ENCODE measurements around the gene IKZF3.
"Not testable (repeated sequence)": the region's sequence is repeated elsewhere in the genome, so short reads cannot be mapped to it uniquely, and the experiment has no call there.

The IKZF3 gene

DNA sequence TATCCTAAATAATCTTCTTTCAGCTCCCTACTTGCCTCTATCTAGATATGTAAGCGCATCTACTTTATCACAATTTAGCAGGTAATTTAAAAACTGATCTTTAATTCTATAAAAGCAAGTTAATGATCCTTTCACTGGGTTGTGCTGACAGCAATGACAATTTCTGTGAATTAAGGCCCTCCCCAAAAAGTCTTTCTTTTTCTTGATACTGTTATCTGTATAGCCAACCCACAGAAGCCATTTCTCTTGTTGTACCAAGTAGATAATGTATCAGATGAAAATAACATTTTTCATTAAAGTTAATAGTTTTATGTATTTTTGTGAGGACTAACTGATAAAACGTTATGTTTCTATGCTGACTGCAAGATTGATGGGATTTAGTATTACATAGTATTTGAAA is 7.7 kb upstream of the IKZF3 start:
- no peak for ATAC-seq (replicated peaks; ENCODE audit: extremely low read depth, poor library complexity, severe bottlenecking)
- H3K4me1 Mint-ChIP-seq: peaks cover 18% of the 10 kb centered on the region

DNA sequence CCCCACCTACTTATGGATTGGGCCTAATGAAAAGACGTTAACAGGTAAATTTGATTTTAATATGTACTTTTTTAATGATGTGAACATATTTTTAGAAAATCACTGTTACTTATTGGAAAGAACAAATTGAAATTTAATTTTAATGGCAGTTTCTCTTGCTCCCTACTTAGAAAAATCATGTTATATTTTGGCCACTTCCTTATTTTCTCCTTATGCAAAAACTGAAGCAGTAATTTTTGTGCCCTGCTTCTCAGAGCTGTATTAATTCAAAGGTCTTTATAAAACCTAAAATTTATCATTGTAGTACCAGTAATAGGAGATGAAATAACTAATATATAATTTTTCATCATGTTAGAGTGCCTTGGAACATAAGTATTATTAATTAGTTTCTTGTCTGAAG is 6.7 kb upstream of the IKZF3 start:
- Mint-ChIP-seq H3K27me3 (no peaks in the 10 kb centered on the region), H3K36me3 (ENCODE audit: insufficient read depth) (peaks cover 14% of the 10 kb centered on the region), H3K27ac (ENCODE audit: low read depth) (no peak overlapping the region), H3K9me3 (no peaks in the 10 kb centered on the region), H3K4me3 (no peak overlapping the region), H3K4me1 (peaks cover 28% of the 10 kb centered on the region)
- no peak for ATAC-seq (replicated peaks; ENCODE audit: extremely low read depth, poor library complexity, severe bottlenecking)
- no peak for DNase-seq (ENCODE audit: low spot score in 2 of 2)

More for the DNA sequence above, 7.7 kb upstream of the IKZF3 start:
- H3K36me3 Mint-ChIP-seq (ENCODE audit: insufficient read depth): peaks cover 12% of the 10 kb centered on the region
- no peak overlapping the region for H3K27ac Mint-ChIP-seq (ENCODE audit: low read depth)
- no peak for DNase-seq (ENCODE audit: low spot score in 2 of 2)
- no peaks in the 10 kb centered on the region for H3K27me3 Mint-ChIP-seq
- H3K9me3 Mint-ChIP-seq: no peaks in the 10 kb centered on the region
- no peak overlapping the region for H3K4me3 Mint-ChIP-seq

DNA sequence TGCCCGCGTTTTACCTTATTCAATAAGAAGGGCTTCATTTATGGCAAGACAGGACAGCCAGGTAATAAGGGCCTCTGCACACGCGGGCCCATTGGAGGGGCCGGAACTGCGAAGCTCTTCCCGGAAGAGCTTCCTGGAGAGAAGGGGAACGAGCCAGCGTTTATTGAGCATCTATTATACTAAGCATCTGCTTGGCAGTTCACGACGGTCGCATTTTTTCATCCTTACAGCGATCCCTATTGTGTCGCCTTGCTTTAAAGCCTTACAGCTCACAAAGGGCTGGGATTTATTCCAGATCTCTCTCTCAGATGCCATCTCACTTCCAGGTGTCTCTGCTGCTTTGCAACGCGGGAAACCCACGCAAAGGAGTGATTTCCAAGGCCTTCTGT is 4.4 kb upstream of the IKZF3 start:
- Mint-ChIP-seq H3K9me3 (no peaks in the 10 kb centered on the region), H3K4me3 (peak overlapping the region; percentile 85), H3K36me3 (ENCODE audit: insufficient read depth) (peaks cover 24% of the 10 kb centered on the region), H3K27me3 (no peaks in the 10 kb centered on the region), H3K4me1 (peaks cover 47% of the 10 kb centered on the region), H3K27ac (ENCODE audit: low read depth) (peak overlapping the region; percentile 97)
- no peak for ATAC-seq (replicated peaks; ENCODE audit: extremely low read depth, poor library complexity, severe bottlenecking)
- DNase-seq (ENCODE audit: low spot score in 2 of 2): no peak

DNA sequence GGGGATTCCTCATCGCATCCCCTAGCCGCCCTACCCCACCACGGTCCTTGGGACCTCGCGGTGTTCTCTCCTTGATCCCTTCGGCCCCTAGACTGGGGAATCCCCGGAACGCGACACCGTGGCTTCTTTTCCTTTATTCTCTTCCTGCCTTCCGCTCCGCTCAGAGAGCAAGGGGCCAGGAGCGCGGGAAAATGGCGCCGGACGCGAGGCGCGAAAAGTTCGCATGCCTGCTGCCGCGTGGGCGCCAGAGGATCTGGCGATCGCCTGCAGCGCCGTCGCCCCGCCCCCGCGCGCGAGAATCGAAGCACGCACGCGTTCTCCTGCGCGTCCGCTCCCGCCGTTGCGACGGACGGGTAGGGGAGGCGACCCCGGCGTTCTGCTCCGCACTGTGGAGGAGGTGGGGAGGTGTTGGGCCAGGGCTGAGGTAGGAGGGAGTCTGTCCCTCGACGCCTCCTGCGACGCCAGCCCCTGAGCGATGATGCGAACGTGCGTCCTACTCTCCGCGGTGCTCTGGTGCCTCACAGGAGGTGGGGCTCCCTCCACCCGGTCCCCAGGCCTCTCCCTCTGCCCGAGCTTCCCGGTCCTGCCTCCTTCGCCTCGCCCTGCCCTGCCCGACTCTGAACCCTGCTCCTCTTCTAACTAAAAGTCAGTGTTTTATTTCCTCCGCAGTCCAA is 3.9 kb upstream of the IKZF3 start, which contains the start of gene ZPBP2:
ZPBP2 (plus strand) TSS at position 323 of the 674 bp plus-strand sequence; CDS start at position 476, 153 bp downstream.
- peak; percentile 4 for ATAC-seq (replicated peaks; ENCODE audit: extremely low read depth, poor library complexity, severe bottlenecking)
- peak in 1 of 2 donors; percentile 35 for DNase-seq (ENCODE audit: low spot score in 2 of 2)
- Mint-ChIP-seq H3K9me3 (no peaks in the 10 kb centered on the region), H3K4me3 (peak within 1 kb of the TSS; percentile 85), H3K4me1 (peaks cover 47% of the 10 kb centered on the region), H3K27me3 (no peaks in the 10 kb centered on the region), H3K36me3 (ENCODE audit: insufficient read depth) (peaks cover 28% of the 10 kb centered on the region), H3K27ac (ENCODE audit: low read depth) (peak within 1 kb of the TSS; percentile 97)

DNA sequence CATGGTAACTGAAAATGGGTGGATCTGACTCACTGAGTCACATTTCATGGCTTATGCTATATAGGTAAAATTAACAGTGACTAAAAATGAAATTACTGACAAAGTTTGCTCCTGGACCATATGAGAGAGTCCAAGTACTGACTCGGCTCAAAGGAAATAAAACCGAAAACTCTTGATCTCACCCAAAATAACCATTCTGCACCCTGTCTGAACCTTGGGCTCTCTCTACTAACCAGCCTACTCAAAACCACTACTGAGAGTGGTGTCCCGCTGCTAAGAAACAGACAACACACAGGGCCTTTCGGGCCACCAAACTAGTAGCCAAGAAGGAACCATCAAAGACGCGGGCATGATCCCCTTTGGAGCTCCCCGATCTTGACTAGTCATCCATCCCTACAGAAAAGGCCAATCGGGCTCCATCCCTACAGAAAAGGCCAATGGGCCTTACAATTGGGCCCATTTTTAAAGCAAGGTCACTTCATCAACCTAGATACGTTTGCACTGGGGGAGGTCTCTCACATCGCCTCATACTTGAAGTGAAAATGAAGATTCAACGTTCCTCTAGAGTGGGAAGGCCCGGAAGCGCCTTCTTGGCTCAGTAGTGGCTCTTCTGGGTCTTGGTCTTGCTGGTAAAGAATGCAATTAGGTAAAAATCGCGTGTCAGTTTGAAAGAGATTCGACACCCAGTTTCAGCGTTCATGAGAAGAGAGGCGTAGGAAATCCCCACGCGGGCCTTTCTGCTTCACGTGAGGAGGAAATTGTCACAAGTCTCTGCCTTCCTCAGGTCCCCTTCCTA is 3.2 kb upstream of the IKZF3 start:
- peak; percentile 64 for ATAC-seq (replicated peaks; ENCODE audit: extremely low read depth, poor library complexity, severe bottlenecking)
- H3K27ac Mint-ChIP-seq (ENCODE audit: low read depth): peak overlapping the region; percentile 97
- H3K27me3 Mint-ChIP-seq: no peaks in the 10 kb centered on the region
- H3K36me3 Mint-ChIP-seq (ENCODE audit: insufficient read depth): peaks cover 31% of the 10 kb centered on the region
- H3K4me3 Mint-ChIP-seq: peak overlapping the region; percentile 85
- DNase-seq (ENCODE audit: low spot score in 2 of 2): peak; percentile 31 to 52
- H3K9me3 Mint-ChIP-seq: no peaks in the 10 kb centered on the region
- H3K4me1 Mint-ChIP-seq: peaks cover 47% of the 10 kb centered on the region

DNA sequence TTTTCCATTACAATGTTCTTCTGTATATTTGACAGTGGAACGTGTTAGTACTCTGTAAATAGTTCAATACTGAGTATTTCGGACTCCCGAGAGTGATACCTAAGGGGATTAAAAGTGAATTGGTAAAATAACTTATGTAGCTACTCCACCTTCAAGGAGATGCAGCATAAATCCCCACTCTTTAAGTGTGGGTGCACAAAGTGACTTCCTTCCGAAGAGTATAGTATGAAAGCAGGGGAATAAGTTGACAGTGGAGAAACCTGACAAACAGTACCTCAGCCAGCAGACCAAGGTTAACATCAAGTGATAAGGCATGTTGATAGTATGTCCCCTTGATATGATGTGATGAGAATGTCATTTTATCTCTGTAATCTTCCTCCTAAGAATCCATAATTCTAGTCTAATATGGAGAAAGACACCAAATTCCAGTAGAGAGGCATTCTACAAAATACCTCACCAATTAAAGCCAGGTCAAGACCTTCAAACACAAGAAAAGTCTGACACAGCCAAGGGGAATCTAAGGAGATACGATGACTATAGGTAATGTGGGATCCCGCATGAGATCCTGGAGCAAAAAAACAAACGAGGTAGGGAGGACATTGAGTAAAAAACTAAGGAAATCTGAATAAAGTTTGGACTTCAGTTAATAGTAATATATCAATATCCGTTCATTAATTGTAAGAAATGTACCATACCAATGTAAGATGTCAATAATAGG is 2.1 kb upstream of the IKZF3 start:
- Mint-ChIP-seq H3K27me3 (no peaks in the 10 kb centered on the region), H3K4me1 (peaks cover 50% of the 10 kb centered on the region), H3K36me3 (ENCODE audit: insufficient read depth) (peaks cover 32% of the 10 kb centered on the region), H3K27ac (ENCODE audit: low read depth) (peak overlapping the region; percentile 97), H3K4me3 (peak overlapping the region; percentile 85), H3K9me3 (no peaks in the 10 kb centered on the region)
- ATAC-seq (replicated peaks; ENCODE audit: extremely low read depth, poor library complexity, severe bottlenecking) (no peak), DNase-seq (ENCODE audit: low spot score in 2 of 2) (no peak)

DNA sequence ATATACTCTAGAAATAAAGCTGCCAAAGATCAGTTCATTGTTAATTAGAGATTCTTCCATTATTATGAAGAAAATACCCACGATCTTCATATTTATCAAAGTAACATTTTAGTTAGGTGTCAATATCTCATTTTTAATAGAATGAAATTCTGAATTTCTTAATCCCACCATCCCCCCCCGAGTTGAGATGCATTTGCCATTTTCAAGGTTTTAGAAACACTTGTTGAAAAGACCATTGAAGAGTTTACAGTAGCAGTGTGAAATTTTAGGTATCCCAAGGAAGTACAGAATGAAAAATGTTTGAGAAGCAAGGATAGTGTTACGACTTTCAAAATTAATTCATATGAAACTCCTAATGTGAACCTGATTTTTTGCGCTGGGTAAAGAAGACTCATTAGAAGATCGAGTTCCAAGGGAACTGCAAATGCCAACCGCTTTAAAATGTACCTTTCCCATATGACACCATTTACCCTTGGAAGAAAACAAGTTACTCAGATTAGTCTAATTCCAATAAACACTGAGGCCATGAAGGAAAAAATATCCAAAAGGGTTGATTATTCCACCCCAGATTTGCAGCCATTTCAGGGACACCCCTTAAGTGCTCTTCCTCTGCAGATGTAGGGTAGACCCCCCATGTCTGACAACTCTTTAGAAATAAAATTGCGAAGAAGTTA is 731 bp downstream of the IKZF3 start:
- DNase-seq (ENCODE audit: low spot score in 2 of 2): no peak

DNA sequence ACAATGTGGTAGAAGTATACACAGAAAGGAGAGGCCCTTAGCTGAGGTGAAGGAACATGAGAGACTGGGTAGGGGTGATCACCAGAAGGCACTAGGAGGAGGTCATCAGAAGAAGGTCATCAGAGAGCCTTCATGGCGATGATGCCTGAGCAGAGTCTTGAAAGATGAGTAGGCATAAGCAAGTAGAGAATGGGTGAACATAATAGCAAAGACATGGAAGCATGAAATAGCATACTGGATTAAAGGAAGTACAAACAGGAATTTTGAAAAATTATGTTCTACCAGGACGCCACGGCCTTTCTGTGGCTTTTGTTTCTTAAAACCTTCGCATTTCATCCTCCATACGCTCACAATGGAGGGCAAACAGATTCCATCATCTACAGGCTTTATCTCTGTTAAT is 2.9 kb downstream of the IKZF3 start:
- Mint-ChIP-seq H3K4me1 (peaks cover 31% of the 10 kb centered on the region), H3K9me3 (no peaks in the 10 kb centered on the region), H3K27ac (ENCODE audit: low read depth) (peak overlapping the region; percentile 97), H3K36me3 (ENCODE audit: insufficient read depth) (peaks cover 28% of the 10 kb centered on the region), H3K4me3 (peak overlapping the region; percentile 85), H3K27me3 (no peaks in the 10 kb centered on the region)
- ATAC-seq (replicated peaks; ENCODE audit: extremely low read depth, poor library complexity, severe bottlenecking): no peak
- no peak for DNase-seq (ENCODE audit: low spot score in 2 of 2)

More for the DNA sequence above, 731 bp downstream of the IKZF3 start:
- ATAC-seq (replicated peaks; ENCODE audit: extremely low read depth, poor library complexity, severe bottlenecking): peak; percentile 10
- Mint-ChIP-seq H3K4me1 (peaks cover 52% of the 10 kb centered on the region), H3K4me3 (peak overlapping the region; percentile 85), H3K9me3 (no peaks in the 10 kb centered on the region), H3K36me3 (ENCODE audit: insufficient read depth) (peaks cover 34% of the 10 kb centered on the region), H3K27me3 (no peaks in the 10 kb centered on the region), H3K27ac (ENCODE audit: low read depth) (peak overlapping the region; percentile 97)

DNA sequence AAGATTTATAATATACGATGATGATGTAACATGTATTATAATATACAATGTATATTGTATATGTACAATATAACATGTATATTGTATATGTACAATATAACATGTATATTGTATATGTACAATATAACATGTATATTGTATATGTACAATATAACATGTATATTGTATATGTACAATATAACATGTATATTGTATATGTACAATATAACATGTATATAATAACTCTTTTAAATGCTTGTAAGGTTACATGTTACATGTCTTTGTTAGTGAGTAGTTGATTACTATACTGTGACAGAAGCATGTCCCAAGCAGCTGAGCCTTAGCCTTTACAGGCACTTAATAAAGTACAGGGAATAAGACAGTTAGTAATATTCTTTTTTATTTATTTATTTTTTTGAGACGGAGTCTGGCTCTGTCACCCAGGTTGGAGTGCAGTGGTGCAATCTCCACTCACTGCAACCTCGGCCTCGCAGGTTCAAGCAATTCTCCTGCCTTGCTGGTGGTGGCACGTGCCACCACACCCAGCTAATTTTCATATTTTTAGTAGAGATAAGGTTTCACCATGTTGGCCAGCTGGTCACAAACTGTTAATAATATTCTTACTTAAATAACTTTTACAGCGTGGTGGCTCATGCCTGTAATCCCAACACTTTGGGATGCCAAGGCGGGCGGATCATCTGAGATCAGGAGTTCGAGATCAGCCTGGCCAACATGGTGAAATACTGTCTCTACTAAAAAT is 8.0 kb downstream of the IKZF3 start:
- not testable (repeated sequence) for DNase-seq (ENCODE audit: low spot score in 2 of 2); H3K27me3 Mint-ChIP-seq; H3K4me3 Mint-ChIP-seq; H3K27ac Mint-ChIP-seq (ENCODE audit: low read depth); H3K9me3 Mint-ChIP-seq; ATAC-seq (replicated peaks; ENCODE audit: extremely low read depth, poor library complexity, severe bottlenecking)
- Mint-ChIP-seq H3K4me1 (peaks cover 27% of the 10 kb centered on the region), H3K36me3 (ENCODE audit: insufficient read depth) (peaks cover 14% of the 10 kb centered on the region)

DNA sequence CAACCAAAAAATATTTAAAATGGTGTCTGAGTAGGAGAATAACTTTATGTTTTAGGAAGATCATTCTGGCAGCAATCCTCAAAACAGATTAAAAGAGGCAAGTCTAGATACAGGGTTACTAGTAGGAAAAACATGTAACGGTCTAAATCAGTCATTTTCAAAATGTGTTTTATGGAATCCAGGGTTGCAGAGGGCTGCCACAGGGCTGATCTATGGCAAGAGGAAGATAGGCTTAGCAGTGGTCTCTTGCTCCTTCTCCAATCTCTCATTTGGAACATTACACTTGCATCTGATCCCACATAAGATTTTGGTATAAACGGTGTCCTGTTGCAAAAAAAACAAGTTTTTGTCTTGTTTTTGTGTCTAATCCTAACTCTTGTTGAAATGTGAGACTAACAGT is 9.2 kb downstream of the IKZF3 start:
- no peaks in the 10 kb centered on the region for H3K27me3 Mint-ChIP-seq
- no peak overlapping the region for H3K4me3 Mint-ChIP-seq
- H3K9me3 Mint-ChIP-seq: no peaks in the 10 kb centered on the region
- DNase-seq (ENCODE audit: low spot score in 2 of 2): no peak
- H3K4me1 Mint-ChIP-seq: peaks cover 23% of the 10 kb centered on the region
- no peak for ATAC-seq (replicated peaks; ENCODE audit: extremely low read depth, poor library complexity, severe bottlenecking)
- H3K36me3 Mint-ChIP-seq (ENCODE audit: insufficient read depth): peaks cover 12% of the 10 kb centered on the region
- peak overlapping the region; percentile 17 for H3K27ac Mint-ChIP-seq (ENCODE audit: low read depth)

DNA sequence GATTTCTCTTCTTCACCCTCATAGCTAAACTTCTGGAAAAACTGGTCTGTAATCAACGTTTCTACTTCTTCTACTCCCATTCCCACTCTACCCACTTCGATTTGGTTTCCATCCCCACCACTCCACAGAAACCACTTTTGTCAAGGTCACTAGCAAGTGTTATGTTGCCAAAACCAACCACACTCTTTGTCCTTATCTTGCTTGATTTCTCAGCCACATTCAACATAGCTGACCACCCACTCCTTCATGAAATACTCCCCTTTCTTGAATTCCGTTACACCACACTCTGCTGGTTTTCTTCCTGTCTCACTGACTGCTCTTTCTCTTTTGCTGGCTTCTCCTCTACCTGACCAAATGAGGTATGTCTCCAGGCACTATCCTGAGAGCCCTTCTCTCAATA is 11.9 kb downstream of the IKZF3 start:
- no peaks in the 10 kb centered on the region for H3K9me3 Mint-ChIP-seq

More for the DNA sequence above, 11.9 kb downstream of the IKZF3 start:
- Mint-ChIP-seq H3K4me1 (peaks cover 43% of the 10 kb centered on the region), H3K27me3 (no peaks in the 10 kb centered on the region), H3K36me3 (ENCODE audit: insufficient read depth) (peaks cover 15% of the 10 kb centered on the region), H3K27ac (ENCODE audit: low read depth) (peak overlapping the region; percentile 47), H3K4me3 (peak overlapping the region; percentile 26)
- DNase-seq (ENCODE audit: low spot score in 2 of 2): no peak
- ATAC-seq (replicated peaks; ENCODE audit: extremely low read depth, poor library complexity, severe bottlenecking): peak; percentile 24

All from central memory CD8-positive, alpha-beta T cell (primary cell).